GM23338 (cell line): ENCODE measurements around the gene PPIP5K2. TPM values are rescaled to one million over a fixed set of nuclear protein-coding genes. Genes with fewer than 3 reads are reported as not detected.
"Not testable (repeated sequence)": the region's sequence is repeated elsewhere in the genome, so short reads cannot be mapped to it uniquely, and the experiment has no call there.

Experiments
- ATAC-seq: fragments of 200-7000 bp; cut with Tn5 transposase; 3 replicates; pipeline ENCODE4 v1.9.1; 2020
- DNase-seq: peaks from one replicate; pipeline ENCODE4 v3.0.0-alpha.2; 2015; ENCODE audit warnings: low spot score
- H2AFZ ChIP-seq: fragments of 200-600 bp; sonication (generic); 2 replicates; pipeline ENCODE4 v1.8.0; 2016; ENCODE audit warnings: antibody characterized with exemption, mild to moderate bottlenecking, moderate library complexity
- H3F3A ChIP-seq: fragments of 200-600 bp; sonication (generic); replicated peaks from 2 replicates; pipeline ENCODE4 v1.8.0; 2017; ENCODE audit warnings: antibody characterized with exemption, mixed run types, low read depth
- H3K27ac ChIP-seq: fragments of 200-600 bp; sonication (generic); 2 replicates; pipeline ENCODE4 v1.6.1; 2016; ENCODE audit warnings: low read depth
- H3K27me3 ChIP-seq: fragments of 200-600 bp; sonication (generic); 2 replicates; pipeline ENCODE4 v1.8.0; 2016; ENCODE audit warnings: mild to moderate bottlenecking, mixed run types, moderate library complexity; ENCODE audit not compliant: insufficient read depth
- H3K36me3 ChIP-seq: fragments of 200-600 bp; sonication (generic); 2 replicates; pipeline ENCODE4 v1.8.0; 2016; ENCODE audit warnings: mild to moderate bottlenecking; ENCODE audit not compliant: insufficient read depth
- H3K4me1 ChIP-seq: fragments of 200-600 bp; sonication (generic); 2 replicates; pipeline ENCODE4 v1.8.0; 2016; ENCODE audit warnings: mild to moderate bottlenecking, moderate library complexity; ENCODE audit not compliant: insufficient read depth
- H3K4me2 ChIP-seq: fragments of 200-600 bp; sonication (generic); 2 replicates; pipeline ENCODE4 v1.7.1; 2017; ENCODE audit warnings: mixed run types
- H3K4me3 ChIP-seq: fragments of 200-600 bp; sonication (generic); 2 replicates; pipeline ENCODE4 v1.6.1; 2016; ENCODE audit warnings: mixed run types
- H3K79me2 ChIP-seq: fragments of 200-600 bp; sonication (generic); replicated peaks from 2 replicates; pipeline ENCODE4 v1.8.0; 2017; ENCODE audit warnings: mild to moderate bottlenecking; ENCODE audit not compliant: insufficient read depth
- H3K9me2 ChIP-seq: fragments of 200-600 bp; sonication (generic); 2 replicates; pipeline ENCODE4 v1.8.0; 2017; ENCODE audit not compliant: insufficient read depth
- H4K20me1 ChIP-seq: fragments of 200-600 bp; sonication (generic); replicated peaks from 2 replicates; pipeline ENCODE4 v1.8.0; 2017; ENCODE audit warnings: mild to moderate bottlenecking; ENCODE audit not compliant: insufficient read depth
- H3K27ac Mint-ChIP-seq: 2 replicates; pipeline ENCODE4 v1.8.0; 2020; ENCODE audit warnings: inconsistent platforms, mild to moderate bottlenecking, moderate library complexity, mixed read lengths
- H3K27me3 Mint-ChIP-seq: 3 replicates; pipeline ENCODE4 v1.8.0; 2022; ENCODE audit warnings: low read depth, mild to moderate bottlenecking, moderate library complexity, mixed read lengths, inconsistent platforms; ENCODE audit not compliant: insufficient read depth, poor library complexity
- H3K36me3 Mint-ChIP-seq: 3 replicates; pipeline ENCODE4 v1.8.0; 2021; ENCODE audit warnings: low read depth, mild to moderate bottlenecking, inconsistent platforms, moderate library complexity, mixed read lengths
- H3K4me1 Mint-ChIP-seq: 3 replicates; pipeline ENCODE4 v1.8.0; 2020; ENCODE audit warnings: mild to moderate bottlenecking, inconsistent platforms, mixed read lengths
- H3K4me3 Mint-ChIP-seq: 3 replicates; pipeline ENCODE4 v1.8.0; 2021; ENCODE audit warnings: moderate library complexity, mild to moderate bottlenecking, inconsistent platforms, mixed read lengths
- H3K9me3 Mint-ChIP-seq: 3 replicates; pipeline ENCODE4 v1.8.0; 2020; ENCODE audit warnings: moderate library complexity, mild to moderate bottlenecking, inconsistent platforms, mixed read lengths
- EZH2phosphoT487 ChIP-seq: fragments of 200-600 bp; sonication (generic); IDR thresholded peaks from one replicate; pipeline ENCODE4 v1.8.1; 2018; ENCODE audit warnings: antibody characterized with exemption; ENCODE audit not compliant: unreplicated experiment
- ZNF114 ChIP-seq: fragments of 250-450 bp; sonication (Bioruptor Pico); IDR thresholded peaks from 2 replicates; pipeline ENCODE4 v1.5.0; 2020; ENCODE audit warnings: mild to moderate bottlenecking, moderate library complexity
- ZNF462 ChIP-seq: fragments of 250-450 bp; sonication (Bioruptor Pico); IDR thresholded peaks from 2 replicates; pipeline ENCODE4 v1.5.0; 2020; ENCODE audit warnings: mild to moderate bottlenecking, moderate library complexity
- polyA plus RNA-seq: library from polyadenylated mRNA; unstranded; fragments of >200 nt; fragmentation: Nextera tagmentation; extraction: Ambion mirVana; gene quantifications from 2 replicates; pipeline ENCODE4 v1.2.1, GENCODE V29; 2016
- total RNA-seq: library from RNA; depleted of rRNA; stranded (reverse); fragments of >200 nt; shearing (Covaris generic); gene quantifications from 2 replicates; pipeline ENCODE4 v1.2.3, GENCODE V29; 2014

Gene PPIP5K2
- total and polyA plus RNA-seq, 2 experiments from 2014 or later = 41.7 to 45.4 TPM

- Histone ChIP-seq H3K36me3 (no peaks in the 10 kb centered on the region), H3K79me2 (no peaks in the 10 kb centered on the region), H3K4me3 (no peak overlapping the region), H3K27ac (no peak overlapping the region), H3K4me1 (no peaks in the 10 kb centered on the region), H2AFZ (no peak overlapping the region), H4K20me1 (no peaks in the 10 kb centered on the region), H3F3A (no peaks in the 10 kb centered on the region), H3K27me3 (no peaks in the 10 kb centered on the region), H3K4me2 (no peak overlapping the region), H3K9me2 (no peaks in the 10 kb centered on the region)
- H3K27me3 Mint-ChIP-seq = no peaks in the 10 kb centered on the region
- H3K36me3 Mint-ChIP-seq = no peaks in the 10 kb centered on the region
- no peak for TF ChIP-seq ZNF462
- no peak for TF ChIP-seq EZH2phosphoT487
- TF ChIP-seq ZNF114 = no peak
- ATAC-seq (no peak), DNase-seq (no peak)
- H3K9me3 Mint-ChIP-seq = no peaks in the 10 kb centered on the region
- no peak overlapping the region for H3K4me3 Mint-ChIP-seq
- no peaks in the 10 kb centered on the region for H3K4me1 Mint-ChIP-seq
- no peak overlapping the region for H3K27ac Mint-ChIP-seq
Observed at GRCh38 chr5:103203226-103203625, 83.1 kb downstream of the PPIP5K2 start.

- not testable (repeated sequence) for H3K27ac Mint-ChIP-seq, H3K27me3 Mint-ChIP-seq, H3K27me3 ChIP-seq, ATAC-seq, H4K20me1 ChIP-seq, H3K4me1 Mint-ChIP-seq, H3K36me3 ChIP-seq, H3K4me2 ChIP-seq, DNase-seq, H3K79me2 ChIP-seq, H3K4me1 ChIP-seq, H2AFZ ChIP-seq, H3F3A ChIP-seq, H3K9me3 Mint-ChIP-seq, H3K4me3 ChIP-seq, H3K36me3 Mint-ChIP-seq, H3K4me3 Mint-ChIP-seq, H3K27ac ChIP-seq, H3K9me2 ChIP-seq
Observed at GRCh38 chr5:103204990-103205389, 84.9 kb downstream of the PPIP5K2 start.
